ENCODE results near the gene CTAGE9. TPM values are rescaled to one million over a fixed set of nuclear protein-coding genes. Genes with fewer than 3 reads are reported as not detected.

CTAGE9 gene
- total RNA-seq, 4 donors from 2014 or later = not detected

GRCh38 chr6:131736811-131737210, 26.0 kb upstream of the CTAGE9 start:
- no peak for TF ChIP-seq CTCF (IDR thresholded peaks at IDR 0.05; ENCODE audit: low read depth)

GRCh38 chr6:131736003-131736596, 25.3 kb upstream of the CTAGE9 start:
- TF ChIP-seq CTCF (IDR thresholded peaks at IDR 0.05; ENCODE audit: low read depth) = no peak

GRCh38 chr6:131733376-131734016, 22.7 kb upstream of the CTAGE9 start:
- TF ChIP-seq CTCF (IDR thresholded peaks at IDR 0.05; ENCODE audit: low read depth) = no peak

GRCh38 chr6:131731224-131731623, 20.4 kb upstream of the CTAGE9 start:
- no peak for TF ChIP-seq CTCF (IDR thresholded peaks at IDR 0.05; ENCODE audit: low read depth)

- TF ChIP-seq CTCF (IDR thresholded peaks at IDR 0.05; ENCODE audit: low read depth) = no peak
These were observed 19.4 kb upstream of the CTAGE9 start for GRCh38 chr6:131730264-131730663.

- no peak for TF ChIP-seq CTCF (IDR thresholded peaks at IDR 0.05; ENCODE audit: low read depth)
These were observed 18.7 kb upstream of the CTAGE9 start for GRCh38 chr6:131729550-131729949.

GRCh38 chr6:131728296-131728939, 17.6 kb upstream of the CTAGE9 start:
- TF ChIP-seq CTCF (IDR thresholded peaks at IDR 0.05; ENCODE audit: low read depth) = no peak

Data from subcutaneous adipose tissue (tissue), 4 donors.